ENCODE results near the gene STON1.

DNA sequence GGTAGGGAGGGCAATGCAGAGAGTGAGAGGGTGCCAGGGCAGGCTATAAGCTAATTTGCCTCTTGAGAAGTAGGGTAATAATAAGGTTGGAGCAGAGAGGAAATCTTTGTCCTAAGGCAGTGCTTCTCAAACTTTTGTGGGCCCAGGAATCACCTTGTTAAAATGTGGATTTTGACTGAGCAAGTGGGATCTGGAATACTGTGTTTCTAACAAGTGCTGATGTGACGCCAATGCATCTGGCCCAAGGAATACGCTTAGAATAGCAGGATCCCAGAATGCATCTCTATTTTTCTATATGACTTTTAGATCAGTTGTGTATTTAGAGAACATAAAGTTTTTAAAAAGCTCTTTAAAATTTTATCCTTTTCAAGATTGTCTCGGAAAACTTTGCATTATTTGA, 58.0 kb downstream of the STON1 start:
- no peak for TF ChIP-seq POLR2AphosphoS5 (IDR thresholded peaks at IDR 0.05; ENCODE audit: low read depth, low read length)
- TF ChIP-seq TAF1 (IDR thresholded peaks at IDR 0.05; ENCODE audit: low read depth, low read length) = no peak
- no peak for TF ChIP-seq POLR2A (IDR thresholded peaks at IDR 0.05; ENCODE audit: low read depth, low read length)

Measured in GM12891 (cell line).